ENCODE results near the gene SYCE1L.
"Not testable (repeated sequence)": the region's sequence is repeated elsewhere in the genome, so short reads cannot be mapped to it uniquely, and the experiment has no call there.

Gene SYCE1L

GRCh38 chr16:77199211-77199610 is at the start of gene SYCE1L:
Gene SYCE1L, plus strand, starts transcription at chr16:77199408. Its CDS starts 44 bp downstream, at chr16:77199452.
- no peak within 1 kb of the TSS for H3K4me3 ChIP-seq (ENCODE audit: control insufficient read depth, low read depth, low read length)
- TF ChIP-seq CTCF (conservative IDR thresholded peaks at IDR 0.05; ENCODE audit: control insufficient read depth, insufficient read depth, low read depth, low read length): no peak
- DNase-seq (ENCODE audit: low read depth): no peak

- no peak overlapping the region for H3K4me3 ChIP-seq (ENCODE audit: control insufficient read depth, low read depth, low read length)
- no peak for TF ChIP-seq CTCF (conservative IDR thresholded peaks at IDR 0.05; ENCODE audit: control insufficient read depth, insufficient read depth, low read depth, low read length)
- peak; percentile 14 for DNase-seq (ENCODE audit: low read depth)
Observed at GRCh38 chr16:77157346-77158058, 41.7 kb upstream of the SYCE1L start.

GRCh38 chr16:77158293-77158692 is 40.9 kb upstream of the SYCE1L start:
- DNase-seq (ENCODE audit: low read depth): no peak
- H3K4me3 ChIP-seq (ENCODE audit: control insufficient read depth, low read depth, low read length): no peak overlapping the region
- no peak for TF ChIP-seq CTCF (conservative IDR thresholded peaks at IDR 0.05; ENCODE audit: control insufficient read depth, insufficient read depth, low read depth, low read length)

- no peak for DNase-seq (ENCODE audit: low read depth)
- H3K4me3 ChIP-seq (ENCODE audit: control insufficient read depth, low read depth, low read length): no peak overlapping the region
- TF ChIP-seq CTCF (conservative IDR thresholded peaks at IDR 0.05; ENCODE audit: control insufficient read depth, insufficient read depth, low read depth, low read length): no peak
Observed at GRCh38 chr16:77165006-77165405, 34.2 kb upstream of the SYCE1L start.

GRCh38 chr16:77165536-77166236 is 33.5 kb upstream of the SYCE1L start:
- DNase-seq (ENCODE audit: low read depth): not testable (repeated sequence)

GRCh38 chr16:77166726-77167125 is 32.5 kb upstream of the SYCE1L start:
- TF ChIP-seq CTCF (conservative IDR thresholded peaks at IDR 0.05; ENCODE audit: control insufficient read depth, insufficient read depth, low read depth, low read length): no peak
- DNase-seq (ENCODE audit: low read depth): no peak

More at GRCh38 chr16:77165536-77166236, 33.5 kb upstream of the SYCE1L start:
- H3K4me3 ChIP-seq (ENCODE audit: control insufficient read depth, low read depth, low read length): not testable (repeated sequence)

GRCh38 chr16:77168901-77169300 is 30.3 kb upstream of the SYCE1L start:
- no peak for TF ChIP-seq CTCF (conservative IDR thresholded peaks at IDR 0.05; ENCODE audit: control insufficient read depth, insufficient read depth, low read depth, low read length)
- DNase-seq (ENCODE audit: low read depth): no peak

More at GRCh38 chr16:77166726-77167125, 32.5 kb upstream of the SYCE1L start:
- H3K4me3 ChIP-seq (ENCODE audit: control insufficient read depth, low read depth, low read length): no peak overlapping the region

More at GRCh38 chr16:77168901-77169300, 30.3 kb upstream of the SYCE1L start:
- no peak overlapping the region for H3K4me3 ChIP-seq (ENCODE audit: control insufficient read depth, low read depth, low read length)
